ENCODE results near the gene CDH18.
A peak's percentile ranks its signal among the peaks of the same experiment; 100 is the strongest.

Gene CDH18

GRCh38 chr5:19900269-19900668 lies 87.7 kb downstream of the CDH18 start:
- TF ChIP-seq, protein P1, sequence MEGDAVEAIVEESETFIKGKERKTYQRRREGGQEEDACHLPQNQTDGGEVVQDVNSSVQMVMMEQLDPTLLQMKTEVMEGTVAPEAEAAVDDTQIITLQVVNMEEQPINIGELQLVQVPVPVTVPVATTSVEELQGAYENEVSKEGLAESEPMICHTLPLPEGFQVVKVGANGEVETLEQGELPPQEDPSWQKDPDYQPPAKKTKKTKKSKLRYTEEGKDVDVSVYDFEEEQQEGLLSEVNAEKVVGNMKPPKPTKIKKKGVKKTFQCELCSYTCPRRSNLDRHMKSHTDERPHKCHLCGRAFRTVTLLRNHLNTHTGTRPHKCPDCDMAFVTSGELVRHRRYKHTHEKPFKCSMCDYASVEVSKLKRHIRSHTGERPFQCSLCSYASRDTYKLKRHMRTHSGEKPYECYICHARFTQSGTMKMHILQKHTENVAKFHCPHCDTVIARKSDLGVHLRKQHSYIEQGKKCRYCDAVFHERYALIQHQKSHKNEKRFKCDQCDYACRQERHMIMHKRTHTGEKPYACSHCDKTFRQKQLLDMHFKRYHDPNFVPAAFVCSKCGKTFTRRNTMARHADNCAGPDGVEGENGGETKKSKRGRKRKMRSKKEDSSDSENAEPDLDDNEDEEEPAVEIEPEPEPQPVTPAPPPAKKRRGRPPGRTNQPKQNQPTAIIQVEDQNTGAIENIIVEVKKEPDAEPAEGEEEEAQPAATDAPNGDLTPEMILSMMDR (IDR thresholded peaks at IDR 0.05; ENCODE audit: low read depth, low read length) = no peak
- no peak for DNase-seq (ENCODE audit: low read depth in 2 of 2)
- no peak overlapping the region for H3K4me3 ChIP-seq (replicated peaks in 1 of 2; ENCODE audit: low read depth in 2 of 2, low read length in 2 of 2)

GRCh38 chr5:19891658-19892057 lies 96.3 kb downstream of the CDH18 start:
- TF ChIP-seq, protein P1 (IDR thresholded peaks at IDR 0.05; ENCODE audit: low read depth, low read length) = no peak
- DNase-seq (ENCODE audit: low read depth in 2 of 2) = peak; percentile 17 to 32
- H3K4me3 ChIP-seq (replicated peaks in 1 of 2; ENCODE audit: low read depth in 2 of 2, low read length in 2 of 2) = no peak overlapping the region

GRCh38 chr5:19886123-19886917 lies 101.7 kb downstream of the CDH18 start:
- DNase-seq (ENCODE audit: low read depth in 2 of 2) = peak; percentile 45 to 61
- TF ChIP-seq, protein P1 (IDR thresholded peaks at IDR 0.05; ENCODE audit: low read depth, low read length) = no peak
- H3K4me3 ChIP-seq (replicated peaks in 1 of 2; ENCODE audit: low read depth in 2 of 2, low read length in 2 of 2) = no peak overlapping the region

DNA sequence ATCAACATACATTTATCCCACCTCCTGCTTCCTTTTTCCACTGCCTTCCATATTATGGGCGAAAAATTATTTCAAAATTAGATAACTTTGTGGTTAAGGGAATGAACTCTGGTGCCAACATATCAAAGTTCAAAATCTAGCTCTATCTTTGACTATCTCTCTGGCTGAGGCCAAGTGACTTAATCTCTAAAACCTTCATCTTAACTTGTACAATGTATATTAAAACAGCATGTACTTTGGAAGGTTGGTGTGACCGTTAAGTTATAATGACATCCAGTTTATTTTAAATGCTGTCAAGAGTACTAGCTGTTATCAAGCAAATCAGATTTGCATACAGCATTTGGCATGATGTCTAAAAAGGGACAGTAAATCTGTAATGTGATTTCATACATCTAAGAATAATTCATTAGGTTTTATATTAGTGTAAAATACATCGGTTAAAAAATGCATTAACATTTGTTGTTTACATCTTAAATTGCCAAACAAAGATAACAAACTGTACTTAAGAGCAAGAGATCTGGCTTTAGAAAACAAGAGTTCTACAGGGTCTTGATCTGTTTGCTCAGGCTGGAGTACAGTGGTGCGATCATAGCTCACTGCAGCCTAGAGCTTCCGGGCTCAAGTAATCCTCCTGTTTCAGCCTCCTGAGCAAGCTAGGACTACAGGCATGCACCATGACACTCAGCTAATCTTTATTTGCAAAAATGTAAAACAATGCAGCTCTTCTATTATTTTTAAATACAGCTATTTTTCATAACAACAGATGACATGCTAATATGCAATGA lies 102.8 kb downstream of the CDH18 start:
- DNase-seq (ENCODE audit: low read depth in 2 of 2) = no peak
- TF ChIP-seq, protein P1 (IDR thresholded peaks at IDR 0.05; ENCODE audit: low read depth, low read length) = no peak
- no peak overlapping the region for H3K4me3 ChIP-seq (replicated peaks in 1 of 2; ENCODE audit: low read depth in 2 of 2, low read length in 2 of 2)

GRCh38 chr5:19880859-19881436 lies 107.1 kb downstream of the CDH18 start:
- TF ChIP-seq, protein P1 (IDR thresholded peaks at IDR 0.05; ENCODE audit: low read depth, low read length) = no peak
- DNase-seq (ENCODE audit: low read depth in 2 of 2) = no peak
- no peak overlapping the region for H3K4me3 ChIP-seq (replicated peaks in 1 of 2; ENCODE audit: low read depth in 2 of 2, low read length in 2 of 2)

- no peak for DNase-seq (ENCODE audit: low read depth in 2 of 2)
- H3K4me3 ChIP-seq (replicated peaks in 1 of 2; ENCODE audit: low read depth in 2 of 2, low read length in 2 of 2) = no peak overlapping the region
- TF ChIP-seq, protein P1 (IDR thresholded peaks at IDR 0.05; ENCODE audit: low read depth, low read length) = no peak
These were observed 107.5 kb downstream of the CDH18 start for GRCh38 chr5:19880458-19880857.
